Measurements from ENCODE around the gene ZBTB7C.

The ZBTB7C gene

DNA sequence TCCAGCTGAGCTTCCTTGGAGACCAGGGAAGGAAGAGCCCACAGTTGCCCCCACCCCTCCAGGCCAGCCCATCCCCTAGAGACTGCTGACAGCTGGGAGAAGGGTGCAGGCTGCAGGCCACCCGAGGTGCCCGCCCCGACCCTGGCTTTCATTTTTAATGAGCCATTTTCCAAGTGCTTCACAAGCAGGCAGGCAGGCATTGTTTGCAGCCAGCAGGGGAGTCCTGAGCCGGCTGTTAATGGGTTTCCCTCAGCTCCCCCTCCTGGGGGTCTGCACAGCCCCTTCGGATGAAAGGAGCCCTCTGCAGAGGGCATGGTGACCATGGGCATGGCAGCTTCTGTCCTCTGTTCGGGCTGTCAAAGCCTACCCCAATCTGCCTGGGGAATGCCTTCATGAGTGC, 94.5 kb downstream of the ZBTB7C start:
- H3K4me3 ChIP-seq (replicated peaks; ENCODE audit: low read depth, low read length), result no peak overlapping the region
- no peak for DNase-seq (ENCODE audit: extremely low read depth, low read depth)
- TF ChIP-seq, protein P1, sequence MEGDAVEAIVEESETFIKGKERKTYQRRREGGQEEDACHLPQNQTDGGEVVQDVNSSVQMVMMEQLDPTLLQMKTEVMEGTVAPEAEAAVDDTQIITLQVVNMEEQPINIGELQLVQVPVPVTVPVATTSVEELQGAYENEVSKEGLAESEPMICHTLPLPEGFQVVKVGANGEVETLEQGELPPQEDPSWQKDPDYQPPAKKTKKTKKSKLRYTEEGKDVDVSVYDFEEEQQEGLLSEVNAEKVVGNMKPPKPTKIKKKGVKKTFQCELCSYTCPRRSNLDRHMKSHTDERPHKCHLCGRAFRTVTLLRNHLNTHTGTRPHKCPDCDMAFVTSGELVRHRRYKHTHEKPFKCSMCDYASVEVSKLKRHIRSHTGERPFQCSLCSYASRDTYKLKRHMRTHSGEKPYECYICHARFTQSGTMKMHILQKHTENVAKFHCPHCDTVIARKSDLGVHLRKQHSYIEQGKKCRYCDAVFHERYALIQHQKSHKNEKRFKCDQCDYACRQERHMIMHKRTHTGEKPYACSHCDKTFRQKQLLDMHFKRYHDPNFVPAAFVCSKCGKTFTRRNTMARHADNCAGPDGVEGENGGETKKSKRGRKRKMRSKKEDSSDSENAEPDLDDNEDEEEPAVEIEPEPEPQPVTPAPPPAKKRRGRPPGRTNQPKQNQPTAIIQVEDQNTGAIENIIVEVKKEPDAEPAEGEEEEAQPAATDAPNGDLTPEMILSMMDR (IDR thresholded peaks at IDR 0.05; ENCODE audit: low read depth, low read length, missing control alignments), result no peak

DNA sequence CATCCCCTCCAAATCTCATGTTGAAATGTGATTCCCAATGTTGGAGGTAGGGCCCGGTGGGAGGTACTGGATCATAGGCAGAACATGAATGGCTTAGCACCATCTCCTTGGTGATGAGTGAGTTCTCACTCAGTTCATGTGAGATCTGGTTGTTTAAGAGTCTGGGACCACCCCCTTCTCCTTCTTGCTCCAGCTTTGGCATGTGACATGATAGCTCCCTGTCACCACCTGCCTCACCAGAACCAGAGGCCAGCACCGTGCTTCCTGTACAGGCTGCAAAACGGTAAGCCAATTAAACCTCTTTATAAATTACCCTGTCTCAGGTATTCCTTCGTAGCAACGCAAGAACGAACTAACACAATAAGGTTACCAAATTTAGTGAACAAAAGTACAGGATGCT, 95.4 kb downstream of the ZBTB7C start:
- no peak overlapping the region for H3K4me3 ChIP-seq (replicated peaks; ENCODE audit: low read depth, low read length)
- DNase-seq (ENCODE audit: extremely low read depth, low read depth), result no peak
- TF ChIP-seq, protein P1 (IDR thresholded peaks at IDR 0.05; ENCODE audit: low read depth, low read length, missing control alignments), result no peak

GRCh38 chr18:48312066-48312465, 97.1 kb downstream of the ZBTB7C start:
- no peak for DNase-seq (ENCODE audit: extremely low read depth, low read depth)
- TF ChIP-seq, protein P1 (IDR thresholded peaks at IDR 0.05; ENCODE audit: low read depth, low read length, missing control alignments), result no peak

GRCh38 chr18:48310999-48311398, 98.2 kb downstream of the ZBTB7C start:
- no peak overlapping the region for H3K4me3 ChIP-seq (replicated peaks; ENCODE audit: low read depth, low read length)
- TF ChIP-seq, protein P1 (IDR thresholded peaks at IDR 0.05; ENCODE audit: low read depth, low read length, missing control alignments), result no peak
- no peak for DNase-seq (ENCODE audit: extremely low read depth, low read depth)

More at GRCh38 chr18:48312066-48312465, 97.1 kb downstream of the ZBTB7C start:
- H3K4me3 ChIP-seq (replicated peaks; ENCODE audit: low read depth, low read length), result no peak overlapping the region

- DNase-seq (ENCODE audit: extremely low read depth, low read depth), result no peak
- no peak overlapping the region for H3K4me3 ChIP-seq (replicated peaks; ENCODE audit: low read depth, low read length)
- TF ChIP-seq, protein P1 (IDR thresholded peaks at IDR 0.05; ENCODE audit: low read depth, low read length, missing control alignments), result no peak
Measured at GRCh38 chr18:48310353-48310752, 98.8 kb downstream of the ZBTB7C start.

DNA sequence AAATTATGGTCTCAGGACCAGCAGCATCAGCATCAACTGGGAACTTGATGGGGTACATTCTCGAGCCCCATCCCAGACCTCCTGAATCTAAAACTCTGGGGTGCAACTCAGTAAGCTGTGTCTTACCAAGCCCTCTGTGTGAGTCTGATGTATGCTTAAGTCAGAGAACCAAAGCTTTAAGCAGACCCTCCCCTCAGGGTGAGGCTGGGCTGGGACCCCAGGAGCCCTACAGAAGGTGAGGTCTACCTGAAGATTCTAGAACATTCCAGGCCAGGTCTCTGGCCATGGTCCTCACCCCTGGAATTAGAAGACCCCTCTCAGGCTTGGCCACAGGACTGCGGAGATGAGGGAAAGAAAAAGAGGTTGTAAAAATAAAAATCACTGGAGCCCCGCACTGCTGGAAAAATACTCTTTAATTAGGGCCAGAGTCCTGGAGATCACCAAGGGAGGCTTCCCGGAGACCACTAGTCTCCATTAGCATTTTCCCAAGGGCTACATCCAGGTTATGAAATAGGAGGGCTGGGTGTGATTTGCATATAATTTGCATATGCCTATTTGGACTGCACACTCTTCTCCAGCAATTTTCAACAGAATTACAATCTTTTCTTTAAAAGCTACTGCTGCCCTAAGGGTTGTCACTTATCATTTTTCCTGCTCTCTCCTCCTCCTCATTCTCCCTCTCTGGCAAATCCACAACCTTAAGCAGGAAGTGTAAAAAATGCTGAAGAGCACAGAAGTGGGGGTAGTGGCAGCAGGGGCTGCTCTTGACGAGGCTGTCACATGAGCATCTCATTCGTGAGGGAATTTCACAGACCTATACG, 100.2 kb downstream of the ZBTB7C start:
- no peak overlapping the region for H3K4me3 ChIP-seq (replicated peaks; ENCODE audit: low read depth, low read length)
- TF ChIP-seq, protein P1 (IDR thresholded peaks at IDR 0.05; ENCODE audit: low read depth, low read length, missing control alignments), result no peak
- no peak for DNase-seq (ENCODE audit: extremely low read depth, low read depth)

Data from HFF-Myc (cell line).